Fibroblast of skin of right quadriceps (primary cell): ENCODE data around the gene HLA-DMA.
A peak's percentile ranks its signal among the peaks of the same experiment; 100 is the strongest.

Experiments used
- DNase-seq: peaks from one replicate; pipeline ENCODE4 v3.0.0-alpha.2; 2013

HLA-DMA gene

DNA sequence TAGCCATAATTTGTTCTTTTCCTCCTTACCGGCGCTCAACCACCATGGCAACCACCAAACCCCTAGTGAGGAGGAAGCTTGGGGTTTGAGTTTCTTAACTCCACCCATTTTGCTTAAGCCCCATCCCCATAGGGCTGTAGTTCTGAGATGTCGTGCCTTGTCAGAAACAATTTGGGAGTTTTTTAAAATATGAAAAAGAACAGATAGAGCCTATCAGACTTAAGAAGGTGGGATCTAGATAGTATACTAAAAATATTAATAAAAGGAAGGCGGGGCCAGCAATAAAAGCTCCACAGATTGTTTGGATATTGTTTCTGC is 21.1 kb upstream of the HLA-DMA start:
- DNase-seq = no peak

DNA sequence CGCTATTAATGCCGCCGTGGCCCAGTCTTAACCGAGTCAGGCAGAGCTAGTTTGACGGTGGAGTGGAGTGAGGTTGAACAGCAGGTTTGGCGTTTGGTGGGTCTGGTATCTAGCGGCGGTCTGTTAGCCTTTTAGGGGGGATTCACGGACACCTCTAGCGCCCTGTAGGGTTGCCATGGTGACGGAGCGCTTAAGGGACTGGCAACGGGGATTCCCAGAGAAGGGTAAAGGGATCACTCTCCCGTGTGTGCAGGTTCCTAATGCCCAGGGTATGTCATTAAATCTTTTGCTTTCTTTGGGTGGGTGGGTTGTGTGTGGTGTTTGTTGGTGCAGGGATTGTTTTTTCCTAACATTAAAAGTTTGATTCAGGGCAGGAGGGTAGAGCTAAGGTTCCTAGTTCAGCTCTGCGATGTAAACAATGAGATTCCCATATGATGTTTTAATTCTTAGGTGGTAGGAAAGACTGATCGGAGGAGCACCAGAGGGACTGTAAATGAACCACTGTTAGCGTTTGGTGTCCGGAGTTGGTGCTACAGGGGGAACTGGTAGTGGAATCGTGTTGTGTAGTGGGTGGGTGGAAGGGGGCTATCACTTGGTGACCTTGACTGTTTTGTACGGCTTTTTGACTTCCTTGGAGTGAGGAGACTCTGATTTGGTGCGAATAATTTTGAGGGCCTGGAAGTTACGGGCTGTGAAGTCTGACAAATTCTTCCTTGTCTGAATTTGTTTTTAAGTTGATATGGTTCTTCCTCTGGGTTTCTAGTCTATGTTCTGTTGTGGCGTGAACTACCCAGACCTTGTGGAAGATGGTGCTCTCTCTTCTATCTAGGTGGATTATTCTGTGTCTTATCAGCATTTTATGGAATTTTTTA is 20.5 kb upstream of the HLA-DMA start:
- DNase-seq = no peak

DNA sequence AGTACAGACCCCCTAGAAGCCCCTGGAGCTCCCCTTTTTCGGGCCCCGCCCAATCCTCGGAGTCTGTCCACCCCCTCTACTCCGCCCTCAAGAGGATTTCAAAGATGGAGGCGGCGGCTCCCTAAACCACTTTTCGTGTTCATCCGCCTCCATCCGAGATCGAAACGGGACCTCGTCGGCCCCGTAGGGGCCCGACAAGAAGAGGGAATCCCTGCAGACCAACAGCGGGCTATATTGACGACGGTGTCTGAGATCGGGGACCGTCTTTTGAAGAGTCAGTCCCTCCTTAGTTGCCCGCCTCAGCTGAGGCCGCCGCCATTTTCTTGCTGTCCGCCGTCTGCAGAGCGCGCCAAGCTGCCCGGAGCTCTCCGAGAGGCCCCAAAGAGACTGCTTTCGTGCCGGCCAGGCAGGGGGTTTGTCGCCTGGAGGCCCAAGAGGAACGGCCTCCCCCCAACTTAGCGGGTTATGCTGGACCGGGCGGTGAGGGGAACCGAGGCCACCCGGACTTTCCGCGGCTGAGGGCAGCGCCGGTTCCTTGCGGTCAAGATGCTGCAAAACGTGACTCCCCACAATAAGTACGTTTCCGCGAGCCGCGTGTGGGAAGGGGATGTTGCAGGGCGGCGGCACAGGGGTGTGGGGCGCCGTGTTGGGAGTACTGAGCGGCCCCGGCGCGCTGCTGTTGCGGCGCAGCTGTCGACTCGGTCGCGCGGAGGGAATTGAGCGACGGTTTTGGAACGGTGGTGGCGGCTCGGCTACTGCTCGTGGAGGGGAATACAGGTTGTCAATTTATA is 19.7 kb upstream of the HLA-DMA start:
- DNase-seq = no peak

DNA sequence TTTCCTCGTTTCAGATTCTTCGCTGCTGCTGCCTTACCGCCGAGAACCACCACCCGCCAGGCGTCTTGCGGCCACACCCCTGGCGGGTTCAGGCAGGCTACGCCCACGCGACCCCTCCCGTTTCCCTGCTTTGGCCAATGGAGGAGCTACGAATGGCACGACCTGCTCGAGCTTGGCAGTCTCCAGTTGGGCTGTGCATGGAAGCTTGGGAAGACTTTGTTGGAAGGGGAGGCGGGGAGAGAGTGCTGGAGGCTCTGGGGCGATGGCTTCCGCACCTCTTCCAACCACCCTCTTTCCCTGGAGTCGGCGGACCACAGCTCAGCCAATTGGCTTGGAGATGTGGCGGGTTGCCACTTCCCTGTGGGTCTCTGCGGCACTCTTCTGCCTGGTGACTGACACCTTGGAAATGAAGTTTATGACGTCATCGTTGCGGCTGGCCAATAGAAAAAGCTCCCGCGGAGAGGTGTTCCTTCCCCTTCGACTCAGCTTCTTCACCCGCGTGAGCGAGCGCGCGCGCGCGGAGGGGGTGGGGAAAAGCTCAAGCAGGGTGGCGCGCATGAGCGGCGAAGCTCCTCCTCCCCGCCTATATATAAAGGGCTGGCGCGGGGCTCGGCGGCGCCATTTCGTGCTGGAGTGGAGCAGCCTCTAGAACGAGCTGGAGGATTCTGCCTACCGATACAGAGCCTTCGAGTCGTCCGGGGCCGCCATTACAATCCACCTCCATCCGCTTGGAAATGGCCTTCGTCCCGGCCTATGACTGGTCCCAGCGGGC is 18.9 kb upstream of the HLA-DMA start:
- peak; percentile 100 for DNase-seq

DNA sequence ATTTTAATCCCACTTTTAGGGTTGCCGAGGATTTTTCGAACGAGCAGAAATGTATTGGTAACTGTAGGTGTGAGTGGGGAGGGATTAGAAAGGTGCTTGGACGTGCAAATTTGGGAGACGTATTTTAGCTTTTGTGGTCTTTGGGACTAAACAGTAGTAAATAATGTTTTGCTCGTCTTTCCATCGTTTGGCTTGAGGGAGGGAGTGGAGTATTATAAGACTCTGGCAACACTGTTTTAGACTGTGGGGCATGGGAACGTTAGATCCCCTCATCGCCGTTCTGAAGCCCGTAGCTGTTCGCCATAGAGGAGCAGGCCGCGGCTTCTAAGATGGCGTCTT is 18.3 kb upstream of the HLA-DMA start:
- no peak for DNase-seq

DNA sequence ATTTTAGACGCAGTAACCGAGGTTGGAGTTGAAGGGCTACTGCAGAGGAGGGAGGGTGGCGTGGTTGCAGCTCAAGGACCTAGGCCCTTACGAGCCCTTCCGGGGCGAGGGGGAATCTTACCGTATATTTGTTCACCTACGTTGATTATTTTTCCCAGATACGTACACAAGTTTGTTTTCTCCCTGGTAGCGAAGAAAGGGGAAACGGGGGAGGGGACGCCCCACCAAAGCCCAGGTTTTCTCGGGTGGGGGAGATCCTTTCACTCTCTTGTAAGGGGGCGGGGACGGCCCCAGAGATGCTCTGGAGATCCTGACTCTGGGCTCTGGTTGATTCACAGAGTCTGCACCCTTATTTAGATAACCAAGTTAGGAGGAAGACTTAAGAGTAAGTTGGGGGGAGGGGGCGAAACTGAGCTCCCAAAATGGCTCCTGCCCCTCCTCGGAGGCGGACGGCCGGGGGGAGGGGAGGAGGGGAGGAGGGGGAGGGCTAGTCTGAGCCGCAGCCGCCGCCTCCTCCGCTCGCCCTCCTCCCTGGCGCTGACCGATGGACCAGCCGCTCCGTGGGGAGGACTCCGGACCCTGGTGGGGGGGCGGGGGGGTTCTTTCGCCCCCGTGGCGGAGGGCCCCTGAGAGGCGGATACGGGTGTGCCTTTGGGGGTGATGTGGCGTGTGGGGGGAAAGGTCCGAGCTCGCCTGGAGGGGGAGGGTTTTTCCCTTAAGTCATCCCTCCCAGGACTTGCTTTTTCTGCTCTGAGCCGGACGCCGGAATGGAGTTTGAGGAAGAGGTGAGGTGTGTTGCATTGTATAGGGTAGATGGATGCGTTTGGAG is 17.7 kb upstream of the HLA-DMA start:
- peak; percentile 97 for DNase-seq

DNA sequence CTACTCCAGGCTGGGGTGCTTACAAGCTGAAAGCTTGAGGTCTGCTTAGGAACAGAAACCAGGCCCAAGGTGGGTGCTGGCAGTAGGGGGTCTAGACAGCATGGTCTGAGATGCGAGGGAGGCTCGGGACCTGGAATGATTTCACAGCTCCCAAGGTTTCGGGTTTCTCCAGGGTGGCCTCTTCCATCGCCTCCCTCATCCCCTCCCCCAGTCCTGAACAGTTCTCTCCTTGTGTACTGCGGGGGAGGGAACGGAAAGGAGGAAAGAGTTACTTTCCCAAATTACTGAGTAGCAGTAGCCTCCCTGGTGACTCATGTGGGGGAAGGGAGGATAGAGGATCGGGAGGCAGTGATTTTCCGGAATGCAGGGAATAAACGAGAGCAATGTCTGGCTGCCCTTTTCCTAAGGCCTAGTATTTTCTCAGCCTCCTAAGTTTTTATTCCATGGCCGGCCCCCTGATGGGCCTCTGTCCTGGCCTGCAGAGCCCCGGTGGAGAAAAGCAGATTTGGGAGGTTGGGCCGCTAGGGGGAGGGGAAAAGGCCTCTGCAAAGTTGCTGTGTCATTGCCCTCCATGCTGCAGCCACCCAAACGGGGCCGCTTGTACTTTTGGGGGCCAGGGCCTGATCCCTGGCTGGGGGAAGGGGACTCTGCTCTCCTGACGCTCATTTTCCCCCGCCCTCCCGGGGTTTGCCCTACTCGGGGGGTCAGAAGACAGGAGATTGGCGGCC is 17.0 kb upstream of the HLA-DMA start:
- peak; percentile 100 for DNase-seq

DNA sequence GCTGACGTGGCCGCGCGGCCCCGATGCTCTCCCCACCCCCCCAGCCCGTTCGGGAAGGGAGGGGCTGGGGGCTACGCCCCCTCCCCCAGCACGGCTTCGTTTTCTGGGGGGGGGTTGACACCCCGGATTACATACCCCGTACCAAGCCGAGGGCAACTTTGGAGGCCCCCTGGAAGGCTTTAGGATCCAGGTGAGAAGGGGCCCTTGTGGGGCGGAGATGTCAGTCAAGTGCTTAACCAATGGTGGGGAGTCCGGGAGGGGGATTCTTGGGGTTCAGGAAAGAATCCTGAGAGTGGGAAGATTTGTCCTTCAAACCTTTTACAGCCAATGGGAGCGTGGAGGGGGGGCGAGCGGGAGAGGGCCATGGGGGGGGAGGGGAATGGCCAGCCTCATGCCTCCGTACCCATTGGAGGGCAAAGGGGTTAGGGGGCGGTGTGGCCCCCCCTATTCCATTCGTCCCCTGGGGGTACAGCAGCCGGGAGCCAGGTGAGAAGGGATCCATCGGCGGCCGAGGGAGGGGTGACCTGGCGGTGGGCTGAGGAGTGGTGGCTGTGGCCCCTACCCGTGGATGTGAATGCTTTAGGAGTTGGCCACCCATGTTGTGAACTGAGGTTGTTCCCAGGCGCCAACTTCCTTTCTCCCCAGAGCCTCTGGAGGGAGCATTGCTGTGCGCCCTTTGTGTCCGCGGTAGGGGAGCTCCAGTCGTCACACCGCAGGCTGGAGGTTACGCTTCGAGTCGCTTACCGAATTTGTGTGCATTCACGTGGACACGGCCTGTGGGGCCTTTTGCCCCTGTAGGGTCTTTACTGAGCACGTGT is 16.2 kb upstream of the HLA-DMA start:
- peak; percentile 89 for DNase-seq

DNA sequence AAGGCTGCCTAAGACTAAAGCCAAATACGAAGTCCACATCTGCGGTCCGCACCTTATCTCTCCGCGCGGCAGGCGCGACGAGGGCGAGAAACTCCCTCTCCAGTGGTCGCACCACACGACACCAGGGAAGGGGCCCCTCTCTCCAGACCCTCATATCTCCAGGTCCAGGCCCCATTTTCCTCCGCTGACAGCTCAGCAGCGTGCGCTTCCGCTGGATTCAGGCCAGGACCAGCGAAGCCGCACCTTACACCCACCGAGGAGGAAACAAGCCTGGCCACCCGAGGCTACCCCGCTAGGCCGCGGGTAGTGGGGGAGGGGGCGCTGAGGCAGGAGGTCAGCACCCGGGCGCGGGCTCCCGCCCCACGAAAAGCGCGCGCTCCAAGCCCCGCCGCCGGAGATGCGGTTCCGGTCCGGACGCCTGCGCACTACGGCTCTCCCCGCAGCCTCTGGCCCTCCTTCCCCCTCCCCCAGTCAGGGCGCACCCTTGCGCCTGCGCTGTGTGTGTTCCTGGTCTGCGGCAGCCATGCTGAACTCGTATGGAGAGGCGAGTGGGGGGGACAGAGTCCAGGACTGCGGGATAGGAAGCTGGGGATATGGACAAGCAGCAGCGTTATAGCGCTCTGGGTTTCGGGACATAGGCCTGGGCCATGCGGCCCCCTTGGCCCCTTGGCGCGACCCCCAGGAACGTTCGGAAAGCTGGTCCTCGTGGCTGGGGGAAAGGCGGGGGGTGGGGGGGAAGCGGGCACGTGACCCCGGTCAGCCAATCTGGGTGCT is 15.4 kb upstream of the HLA-DMA start, which contains the start of gene BRD2:
TSS of gene BRD2 (plus strand) at position 502 of the 774 bp plus-strand sequence. CDS start 4,305 bp downstream, outside the sequence.
- peak; percentile 97 for DNase-seq

DNA sequence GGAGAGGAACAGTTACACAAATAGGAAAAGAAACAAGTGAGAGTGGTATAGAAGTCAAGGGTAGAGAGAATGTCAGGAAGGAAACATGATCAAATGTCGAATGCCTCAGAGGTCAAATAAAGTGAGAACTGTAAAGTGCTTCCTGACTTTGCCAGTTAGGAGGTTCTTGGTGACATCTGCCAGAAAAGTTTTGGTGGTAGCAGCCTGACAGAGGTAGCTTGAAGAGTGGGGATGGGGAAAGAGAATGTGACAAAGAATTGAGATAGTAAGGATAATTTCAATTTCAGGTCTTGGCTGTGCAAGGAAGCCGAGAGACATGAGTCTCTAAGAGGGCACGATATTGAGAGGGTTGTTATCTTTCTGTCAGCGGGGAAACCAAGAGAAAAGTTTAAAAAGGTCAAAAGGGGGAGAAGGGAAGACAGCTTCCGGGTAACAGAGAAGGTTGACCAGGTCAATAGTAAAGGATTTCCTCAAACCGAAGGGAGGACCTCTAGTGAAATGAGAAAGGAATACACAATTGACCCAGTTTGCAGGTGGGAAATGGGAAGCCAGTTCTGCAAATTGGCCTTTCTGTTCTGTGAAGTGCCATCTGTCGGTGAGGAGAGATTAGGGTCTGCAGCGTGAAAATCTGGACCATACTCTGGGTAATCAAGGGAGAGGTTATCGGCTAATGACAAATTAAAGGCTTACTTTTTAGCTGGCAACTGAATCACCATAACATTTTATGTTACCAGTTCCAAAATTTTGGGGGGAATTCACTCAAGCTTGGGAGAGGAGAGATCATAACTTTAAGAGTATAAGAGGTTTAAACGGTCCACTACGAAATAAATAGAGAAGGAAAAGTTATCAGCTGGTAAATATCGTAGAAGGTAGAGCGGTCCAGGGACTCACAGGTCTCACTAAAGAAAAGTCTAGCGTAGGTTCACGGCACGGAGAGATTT is 14.5 kb upstream of the HLA-DMA start:
- peak; percentile 60 for DNase-seq

DNA sequence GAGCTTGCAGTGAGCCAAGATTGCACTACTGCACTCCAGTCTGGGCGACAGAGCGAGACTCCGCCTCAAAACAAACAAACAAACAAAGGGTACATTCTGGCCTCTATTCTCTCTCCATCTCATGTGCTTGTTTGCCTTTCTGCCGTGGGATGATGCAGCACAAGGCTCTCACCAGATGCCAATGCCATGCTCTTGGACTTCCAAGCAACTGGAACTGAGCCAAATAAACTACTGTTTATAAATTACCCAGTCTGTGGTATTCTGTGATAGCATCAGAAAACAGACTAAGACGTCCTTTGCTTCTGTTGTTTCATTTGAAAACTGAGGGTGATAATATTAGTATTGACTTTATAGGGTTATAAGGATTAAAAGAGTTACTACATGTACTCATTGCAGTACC is 11.9 kb upstream of the HLA-DMA start:
- no peak for DNase-seq

DNA sequence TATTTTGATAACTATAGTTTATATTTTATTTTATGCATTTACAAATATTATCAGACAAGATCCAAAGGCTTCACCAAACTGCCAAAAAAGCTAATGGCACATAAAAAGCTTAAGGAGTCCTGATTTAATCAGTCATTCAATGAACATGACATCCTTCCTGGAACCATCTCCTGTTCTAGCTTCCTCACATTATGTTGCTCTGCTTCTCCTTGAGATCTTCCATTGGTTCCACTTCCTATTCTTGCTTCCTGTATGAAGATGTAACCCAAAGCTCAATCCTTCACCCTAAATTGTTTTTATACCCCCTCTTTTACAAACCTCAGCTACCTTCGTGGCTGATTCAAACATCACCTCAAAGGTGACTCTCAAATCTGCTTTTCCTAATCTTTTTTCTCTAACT is 11.0 kb upstream of the HLA-DMA start:
- no peak for DNase-seq

DNA sequence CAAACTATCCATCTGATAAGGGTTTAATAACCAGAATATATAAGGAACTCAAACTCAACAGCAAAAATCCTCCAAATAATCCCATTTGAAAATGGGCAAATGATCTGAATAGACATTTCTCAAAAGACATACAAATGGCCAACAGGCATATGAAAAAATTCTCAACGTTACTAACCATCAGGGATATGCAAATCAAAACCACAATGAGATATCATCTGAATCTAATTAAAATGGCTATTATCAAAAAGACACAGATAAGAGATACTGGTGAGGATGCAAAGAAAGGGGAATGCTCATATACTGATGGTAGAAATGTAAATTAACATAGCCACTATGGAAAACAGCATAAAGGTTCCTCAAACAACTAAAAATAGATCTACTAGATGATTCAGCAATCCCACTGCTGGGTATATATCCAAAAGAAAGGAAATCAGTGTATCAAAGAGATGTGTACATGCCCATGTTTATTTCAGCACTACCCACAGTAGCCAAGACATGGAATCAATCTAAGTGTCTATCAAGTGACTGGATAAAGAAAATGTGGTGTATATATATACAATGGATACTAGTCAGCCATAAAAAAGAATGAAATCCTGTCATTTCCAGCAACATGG is 9.4 kb upstream of the HLA-DMA start:
- DNase-seq = no peak

DNA sequence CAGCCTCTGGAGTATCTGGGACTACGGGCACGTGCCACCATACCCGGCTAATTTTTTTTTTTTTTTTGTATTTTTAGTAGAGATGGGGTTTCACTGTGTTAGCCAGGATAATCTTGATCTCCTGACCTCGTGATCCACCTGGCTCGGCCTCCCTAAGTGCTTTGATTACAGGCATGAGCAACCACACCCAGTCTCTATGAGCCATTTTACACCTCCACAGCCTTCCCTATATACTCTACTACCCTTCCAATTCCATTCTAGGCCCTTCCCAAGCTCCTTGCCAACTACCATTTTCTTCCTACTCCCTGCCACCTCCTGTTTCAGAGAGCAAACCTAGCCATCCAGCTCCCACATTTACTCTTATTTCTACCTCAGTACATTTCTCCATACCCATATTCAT is 7.7 kb upstream of the HLA-DMA start:
- DNase-seq = no peak

DNA sequence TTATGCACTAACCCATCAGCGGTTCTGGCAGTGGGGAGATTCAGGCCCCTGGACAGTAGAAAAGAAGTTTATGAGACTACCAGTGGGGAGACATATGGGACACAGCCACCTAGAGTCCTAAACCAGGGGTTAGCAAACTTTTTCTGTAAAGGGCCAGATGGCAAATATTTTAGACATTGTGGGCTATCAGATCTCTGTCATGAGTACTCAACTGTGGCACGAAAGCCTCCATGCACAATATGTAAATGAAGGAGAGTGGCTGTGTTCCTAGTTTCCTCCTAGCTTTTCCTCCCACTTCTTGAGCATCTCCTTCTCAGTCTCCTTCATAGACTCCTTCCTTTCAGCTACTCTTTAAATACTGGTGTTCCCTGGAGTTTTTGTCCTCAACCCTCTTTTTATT is 3.3 kb upstream of the HLA-DMA start:
- no peak for DNase-seq

DNA sequence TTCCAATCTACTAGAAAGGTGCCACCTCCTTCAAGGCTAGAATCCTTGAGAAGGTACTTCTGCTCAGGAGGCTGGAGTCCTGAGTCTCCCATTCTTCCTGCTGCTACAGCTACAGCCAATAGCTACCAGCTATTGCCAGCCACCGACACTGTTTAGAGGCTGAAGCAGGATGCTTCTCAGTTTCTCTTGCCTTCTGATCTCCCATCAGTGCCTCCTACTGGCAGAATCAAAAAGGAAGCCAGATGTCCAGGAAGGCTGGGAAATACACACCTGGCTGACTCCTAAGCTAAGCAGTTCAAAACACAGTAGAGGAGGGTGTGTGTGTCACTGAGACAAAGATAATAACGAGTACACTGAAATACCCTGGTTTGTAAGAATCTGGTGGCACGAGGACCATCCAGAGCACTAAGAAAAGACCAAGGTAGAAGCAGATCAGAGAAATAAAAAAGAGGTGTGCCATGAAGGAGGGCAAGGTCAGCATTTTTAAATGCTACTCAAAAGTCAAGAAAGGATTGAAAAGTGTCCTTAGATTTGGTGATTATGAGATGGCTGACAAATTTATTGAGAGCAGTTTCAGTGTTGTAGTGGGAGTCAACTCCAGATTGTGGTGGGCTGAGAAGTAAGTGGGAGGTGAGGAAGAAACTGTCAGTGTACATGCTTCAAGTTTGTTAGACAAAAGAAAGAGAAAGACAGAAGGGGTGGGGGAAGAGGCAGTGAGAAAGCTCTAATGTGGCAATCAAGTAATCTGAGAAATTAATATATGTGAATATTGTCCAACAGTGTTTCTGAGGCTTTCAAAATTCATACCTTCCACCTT is 2.3 kb upstream of the HLA-DMA start:
- no peak for DNase-seq

DNA sequence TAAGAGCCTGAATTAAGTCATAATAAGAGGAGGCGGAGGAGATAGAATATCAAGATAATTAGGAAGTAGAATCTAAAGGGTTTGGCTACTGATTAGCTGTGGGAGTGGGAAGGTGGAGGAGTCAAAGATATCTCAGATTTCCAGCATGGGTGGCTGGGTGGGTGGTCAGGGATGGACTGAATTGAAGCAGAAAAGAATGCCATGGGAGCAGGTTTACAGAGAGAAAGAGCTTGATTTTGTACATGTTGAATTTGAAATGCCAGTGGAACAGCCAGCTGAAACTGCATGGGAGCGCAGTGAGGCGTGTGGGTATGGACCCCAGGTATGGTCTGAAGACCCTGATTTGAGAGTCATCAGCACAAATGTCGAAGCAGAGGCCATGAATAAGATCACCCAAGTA is 1.4 kb upstream of the HLA-DMA start:
- DNase-seq = no peak

DNA sequence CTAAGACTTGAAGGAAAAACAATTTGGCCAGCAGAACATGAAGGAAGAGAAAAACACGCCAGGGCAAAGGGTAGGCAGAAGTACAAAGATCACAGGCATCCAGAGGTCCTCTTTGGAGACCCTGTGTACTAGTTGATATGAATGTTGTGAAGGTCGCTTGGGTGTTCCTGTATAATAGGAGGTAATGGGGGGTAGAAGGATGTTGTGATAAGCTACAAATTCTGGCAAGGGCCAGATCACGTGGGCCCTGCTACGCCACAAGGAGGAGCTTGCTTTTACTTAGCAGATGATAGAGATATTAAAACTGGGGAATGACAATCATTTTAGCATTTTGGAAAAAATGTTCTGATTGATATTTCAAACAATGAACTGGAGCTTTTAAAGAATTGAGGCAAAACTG is 878 bp upstream of the HLA-DMA start:
- no peak for DNase-seq
